ENCODE results near the gene GPR150.
"Not testable (repeated sequence)": the region's sequence is repeated elsewhere in the genome, so short reads cannot be mapped to it uniquely, and the experiment has no call there.

The GPR150 gene

GRCh38 chr5:95638632-95639031, 18.7 kb downstream of the GPR150 start:
- intact Hi-C loops (cut with DNase I; ENCODE audit: low total_unique reads), result no loop called here
- TF ChIP-seq CTCF (IDR thresholded peaks at IDR 0.05), result no peak
- DNase-seq, result no peak
- Histone ChIP-seq H3K27ac (no peak overlapping the region), H3K4me3 (no peak overlapping the region), H3K9me3 (no peaks in the 10 kb centered on the region), H3K27me3 (no peaks in the 10 kb centered on the region), H3K4me1 (peaks cover 0 to 7% (median 0%) of the 10 kb centered on the region in 4 donors), H3K36me3 (no peaks in the 10 kb centered on the region)

GRCh38 chr5:95641741-95642220, 21.9 kb downstream of the GPR150 start:
- no peak overlapping the region for H3K4me3 ChIP-seq
- H3K4me1 ChIP-seq, result peaks cover 0 to 11% (median under 1%) of the 10 kb centered on the region in 4 donors
- peak overlapping the region; percentile 69 to 73 for H3K27ac ChIP-seq
- H3K9me3 ChIP-seq, result no peaks in the 10 kb centered on the region
- DNase-seq, result peak; percentile 64 to 75
- no peak for TF ChIP-seq CTCF (IDR thresholded peaks at IDR 0.05)
- intact Hi-C loops (cut with DNase I; ENCODE audit: low total_unique reads), result loop anchor here (10.0 kb wide), 1 partner anchor 703 kb away; no protein-coding TSS in a partner anchor
- H3K36me3 ChIP-seq, result no peaks in the 10 kb centered on the region
- no peaks in the 10 kb centered on the region for H3K27me3 ChIP-seq

- DNase-seq, result no peak
- peak overlapping the region in 1 of 2 donors; percentile 73 for H3K27ac ChIP-seq
- intact Hi-C loops (cut with DNase I; ENCODE audit: low total_unique reads), result loop anchor here (10.0 kb wide), 1 partner anchor 702 kb away; no protein-coding TSS in a partner anchor
Observed at GRCh38 chr5:95643152-95643551, 23.3 kb downstream of the GPR150 start.

GRCh38 chr5:95644351-95645042, 24.6 kb downstream of the GPR150 start:
- Histone ChIP-seq H3K27me3 (no peaks in the 10 kb centered on the region), H3K4me1 (peaks cover 0 to 23% (median 5%) of the 10 kb centered on the region in 4 donors), H3K27ac (peak overlapping the region; percentile 91 to 95), H3K9me3 (no peaks in the 10 kb centered on the region), H3K36me3 (no peaks in the 10 kb centered on the region), H3K4me3 (no peak overlapping the region)
- DNase-seq, result peak in 1 of 2 donors; percentile 48
- intact Hi-C loops (cut with DNase I; ENCODE audit: low total_unique reads), result loop anchor here (2.0 to 10.0 kb wide), 3 partner anchors 88 to 700 kb away; partner anchors contain the start of gene RHOBTB3
- peak; percentile 60 to 64 for TF ChIP-seq CTCF (IDR thresholded peaks at IDR 0.05)

More at GRCh38 chr5:95643152-95643551, 23.3 kb downstream of the GPR150 start:
- no peak overlapping the region for H3K4me3 ChIP-seq
- H3K27me3 ChIP-seq, result no peaks in the 10 kb centered on the region
- no peaks in the 10 kb centered on the region for H3K9me3 ChIP-seq
- H3K4me1 ChIP-seq, result peaks cover 0 to 23% (median 5%) of the 10 kb centered on the region in 4 donors
- no peak for TF ChIP-seq CTCF (IDR thresholded peaks at IDR 0.05)
- no peaks in the 10 kb centered on the region for H3K36me3 ChIP-seq

- Histone ChIP-seq H3K27ac (peak overlapping the region; percentile 91 to 95), H3K4me1 (peaks cover 0 to 23% (median 5%) of the 10 kb centered on the region in 4 donors), H3K4me3 (peak overlapping the region; percentile 56 to 61)
- intact Hi-C loops (cut with DNase I; ENCODE audit: low total_unique reads), result loop anchor here (5.0 to 10.0 kb wide), 2 partner anchors 86 to 699 kb away; partner anchors contain the start of gene RHOBTB3
- H3K36me3 ChIP-seq, DNase-seq, H3K27me3 ChIP-seq, H3K9me3 ChIP-seq: not testable (repeated sequence)
Observed at GRCh38 chr5:95646226-95646568, 26.3 kb downstream of the GPR150 start.
